ENCODE results near the gene COMMD2. TPM values are rescaled to one million over a fixed set of nuclear protein-coding genes. Genes with fewer than 3 reads are reported as not detected.

COMMD2 gene
- total and polyA plus RNA-seq, 2 donors, result 13.7 to 59.2 TPM

DNA sequence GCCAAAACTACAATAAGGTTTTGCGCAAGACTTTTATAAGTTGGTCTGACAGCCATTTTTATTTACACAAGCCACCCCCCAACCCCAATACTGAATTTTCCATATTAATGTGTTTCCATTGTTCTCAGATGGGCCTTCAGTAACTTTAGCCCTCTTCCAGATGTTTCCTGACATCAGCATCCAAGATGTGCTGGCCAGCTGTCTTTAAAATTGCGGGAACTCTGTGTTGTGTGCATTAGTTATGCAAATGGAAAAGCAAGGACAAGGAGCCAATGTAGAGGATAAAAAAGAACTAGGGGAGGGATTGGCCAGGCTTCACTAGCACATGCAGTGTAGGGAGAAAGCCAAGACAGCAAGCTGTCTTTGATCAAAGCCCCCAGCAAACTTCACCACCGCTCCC is 45.4 kb downstream of the COMMD2 start:
- Histone ChIP-seq H3K36me3 (ENCODE audit: insufficient read depth) (no peaks in the 10 kb centered on the region), H3K4me1 (ENCODE audit: insufficient read depth) (no peaks in the 10 kb centered on the region), H3K4me3 (ENCODE audit: low read depth, low read length) (no peak overlapping the region), H3K27ac (ENCODE audit: low read depth) (no peak overlapping the region)
- 67% methylated on average over 3 of the region's 3 CpGs for WGBS
- DNase-seq (ENCODE audit: extremely low spot score), result peak; percentile 83

- Histone ChIP-seq H3K36me3 (ENCODE audit: insufficient read depth) (no peaks in the 10 kb centered on the region), H3K4me1 (ENCODE audit: insufficient read depth) (no peaks in the 10 kb centered on the region), H3K4me3 (ENCODE audit: low read depth, low read length) (no peak overlapping the region), H3K27ac (ENCODE audit: low read depth) (no peak overlapping the region)
- no peak for DNase-seq (ENCODE audit: extremely low spot score)
Observed at GRCh38 chr3:149705416-149705815, 46.9 kb downstream of the COMMD2 start.

DNA sequence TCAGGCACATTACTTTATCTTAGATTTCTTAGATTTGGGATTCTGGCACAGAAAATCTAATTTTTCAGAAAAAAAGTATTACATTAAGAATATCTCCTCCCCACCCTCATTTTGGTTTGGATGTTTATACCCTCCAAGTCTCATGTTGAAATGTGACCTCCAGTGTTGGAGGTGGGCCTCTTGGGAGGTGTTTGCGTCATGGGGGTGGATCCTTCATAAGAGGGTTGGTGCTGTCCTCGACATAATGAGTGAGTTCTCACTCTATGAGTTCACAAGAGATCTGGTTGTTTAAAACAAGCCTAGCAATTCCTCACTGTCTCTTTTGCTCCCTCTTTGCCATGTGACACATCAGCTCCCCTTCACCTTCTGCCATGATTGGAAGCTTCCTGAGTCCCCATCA is 48.8 kb downstream of the COMMD2 start:
- H3K4me3 ChIP-seq (ENCODE audit: low read depth, low read length), result no peak overlapping the region
- H3K27ac ChIP-seq (ENCODE audit: low read depth), result no peak overlapping the region
- DNase-seq (ENCODE audit: extremely low spot score), result no peak
- H3K36me3 ChIP-seq (ENCODE audit: insufficient read depth), result no peaks in the 10 kb centered on the region
- no peaks in the 10 kb centered on the region for H3K4me1 ChIP-seq (ENCODE audit: insufficient read depth)
- 68% methylated on average over 2 of the region's 2 CpGs for WGBS

DNA sequence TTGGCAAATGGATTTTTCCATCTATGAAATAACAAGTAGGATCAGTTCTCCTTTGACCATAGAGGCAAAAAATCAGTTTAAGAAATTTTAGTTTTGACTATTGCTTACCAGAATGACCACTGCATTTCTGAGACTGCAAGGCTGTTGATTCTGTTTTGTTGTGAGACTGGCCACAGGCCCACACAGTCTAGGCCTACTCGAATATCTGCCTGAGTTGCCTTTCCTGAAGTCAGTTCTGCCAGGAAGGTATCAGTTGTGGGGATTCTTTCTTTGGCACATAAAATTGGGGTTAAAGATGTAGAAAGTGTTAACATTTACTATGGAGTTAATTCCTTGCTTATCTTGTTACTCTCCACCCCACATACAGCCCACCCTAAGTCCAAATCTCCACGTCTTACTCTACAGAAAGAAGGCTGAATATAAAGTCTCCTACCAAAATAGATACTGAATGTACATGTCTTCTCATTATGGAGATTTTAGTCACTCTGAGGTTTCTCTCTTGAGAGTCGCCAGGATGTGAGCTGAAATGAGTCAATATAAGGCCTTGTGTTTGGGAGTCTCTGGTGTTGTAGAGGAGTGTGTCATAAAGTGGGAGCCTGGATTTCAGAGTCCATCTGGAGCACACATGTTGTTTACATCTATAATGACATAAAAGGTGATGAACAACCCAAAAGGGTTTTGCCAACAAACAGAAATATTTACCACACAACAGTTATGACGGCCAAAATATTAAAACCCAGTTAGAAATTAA is 49.4 kb downstream of the COMMD2 start:
- DNase-seq (ENCODE audit: extremely low spot score), result no peak
- Histone ChIP-seq H3K4me1 (ENCODE audit: insufficient read depth) (no peaks in the 10 kb centered on the region), H3K4me3 (ENCODE audit: low read depth, low read length) (no peak overlapping the region), H3K36me3 (ENCODE audit: insufficient read depth) (no peaks in the 10 kb centered on the region), H3K27ac (ENCODE audit: low read depth) (peak overlapping the region; percentile 68)
- 57% methylated on average over 4 of the region's 4 CpGs for WGBS

DNA sequence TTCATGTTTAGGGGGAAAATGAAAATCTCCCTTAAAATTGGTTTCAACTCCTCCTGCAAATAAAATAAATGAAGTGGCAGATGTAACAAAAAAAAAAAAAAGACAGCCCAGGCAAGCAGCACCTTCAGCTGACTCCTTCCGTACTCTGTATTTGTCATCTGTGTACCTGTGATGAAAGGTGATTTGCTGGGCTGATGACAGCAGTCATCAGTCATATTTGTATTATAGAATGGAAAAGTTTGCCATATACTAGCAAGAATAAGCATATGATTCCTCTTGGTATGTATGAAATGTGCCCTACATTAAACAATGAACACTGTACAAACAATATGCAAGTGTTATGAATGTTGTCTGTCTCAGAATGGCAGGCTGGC is 50.3 kb downstream of the COMMD2 start:
- Histone ChIP-seq H3K27ac (ENCODE audit: low read depth) (peak overlapping the region; percentile 48), H3K36me3 (ENCODE audit: insufficient read depth) (no peaks in the 10 kb centered on the region), H3K4me1 (ENCODE audit: insufficient read depth) (no peaks in the 10 kb centered on the region), H3K4me3 (ENCODE audit: low read depth, low read length) (no peak overlapping the region)
- no peak for DNase-seq (ENCODE audit: extremely low spot score)
- WGBS, result 93% methylated on average over 1 of the region's 1 CpG

DNA sequence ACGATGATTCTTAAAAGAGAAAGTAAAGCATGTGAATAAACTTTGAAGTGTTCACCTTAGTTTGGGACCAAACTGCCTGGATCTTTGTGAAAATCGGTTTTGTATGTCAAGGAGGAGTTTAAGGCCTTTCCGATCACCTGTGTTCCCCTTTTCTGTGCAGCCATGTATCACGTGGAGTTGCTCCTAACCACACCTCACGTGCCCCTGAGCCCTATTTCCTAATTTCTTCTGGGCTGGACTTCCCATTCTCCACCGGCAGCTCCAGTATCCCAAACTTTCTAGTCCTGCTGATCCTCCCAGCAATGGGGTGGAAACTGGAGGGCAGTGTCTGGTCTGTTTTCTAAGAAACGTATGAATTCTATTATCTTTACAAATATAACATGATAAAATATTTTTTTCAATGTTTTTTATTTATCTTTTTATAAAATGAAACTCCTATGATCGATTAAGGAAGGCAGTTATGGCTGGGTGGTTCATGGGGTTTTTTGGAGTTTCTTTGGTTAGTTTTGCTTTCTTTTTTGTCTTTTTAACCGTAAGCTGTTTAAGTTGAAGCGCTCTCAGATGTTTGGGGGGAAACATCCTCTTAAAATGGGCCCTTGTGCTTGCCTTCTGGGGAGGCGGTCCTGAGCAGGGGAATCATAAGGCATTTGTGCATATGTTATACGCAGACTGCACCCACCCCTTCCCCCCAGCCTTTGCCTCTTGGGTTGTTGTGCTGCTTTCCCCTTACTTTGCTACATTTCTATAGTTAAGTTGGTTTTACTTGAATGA is 50.9 kb downstream of the COMMD2 start:
- H3K27ac ChIP-seq (ENCODE audit: low read depth), result peak overlapping the region; percentile 48

More for the DNA sequence above, 50.9 kb downstream of the COMMD2 start:
- 91% methylated on average over 12 of the region's 12 CpGs for WGBS
- Histone ChIP-seq H3K36me3 (ENCODE audit: insufficient read depth) (no peaks in the 10 kb centered on the region), H3K4me1 (ENCODE audit: insufficient read depth) (no peaks in the 10 kb centered on the region), H3K4me3 (ENCODE audit: low read depth, low read length) (no peak overlapping the region)
- no peak for DNase-seq (ENCODE audit: extremely low spot score)

Small RNA genes within 50 kb of the gene (small RNA-seq; reads per million reads assigned to genes)
- not detected for gene RNU6-507P

Other genes starting within 250 kb of the COMMD2 start
- gene WWTR1, start 94.5 kb downstream of the COMMD2 start, total RNA-seq, result 136 TPM
- gene WWTR1, start 94.5 kb downstream of the COMMD2 start, polyA plus RNA-seq, result 155 TPM
- not detected for gene ANKUB1, start 40.1 kb upstream of the COMMD2 start, total RNA-seq
- not detected for gene ANKUB1, start 40.1 kb upstream of the COMMD2 start, polyA plus RNA-seq
- gene RNF13, start 60.7 kb upstream of the COMMD2 start, total RNA-seq, result 162 TPM
- 74.8 TPM for gene RNF13, start 60.7 kb upstream of the COMMD2 start, polyA plus RNA-seq
- gene PFN2, start 218.4 kb upstream of the COMMD2 start, total RNA-seq, result 159 TPM
- 98.9 TPM for gene PFN2, start 218.4 kb upstream of the COMMD2 start, polyA plus RNA-seq